Suprapubic skin (tissue), 4 donors: ENCODE data around the gene ABHD12B. TPM values are rescaled to one million over a fixed set of nuclear protein-coding genes. Genes with fewer than 3 reads are reported as not detected.

ENCODE experiments used
- DNase-seq, 2 donors: peaks; one replicate each; pipeline ENCODE4 v3.0.0-alpha.2; 2019; ENCODE audit warnings: low spot score in 2 of 2
- H3K27ac ChIP-seq: fragments of 200-600 bp; sonication (generic); one replicate; pipeline ENCODE4 v1.5.1; 2019
- H3K27me3 ChIP-seq: fragments of 200-600 bp; sonication (generic); one replicate; pipeline ENCODE4 v1.5.1; 2019
- H3K36me3 ChIP-seq: fragments of 200-600 bp; sonication (generic); one replicate; pipeline ENCODE4 v1.5.1; 2019
- H3K4me1 ChIP-seq: fragments of 200-600 bp; sonication (generic); one replicate; pipeline ENCODE4 v1.5.1; 2019
- H3K4me3 ChIP-seq: fragments of 200-600 bp; sonication (generic); one replicate; pipeline ENCODE4 v1.5.1; 2019; ENCODE audit warnings: mild to moderate bottlenecking
- H3K9me3 ChIP-seq: fragments of 200-600 bp; sonication (generic); one replicate; pipeline ENCODE4 v1.5.1; 2019
- CTCF ChIP-seq, 2 donors: fragments of 200-600 bp in 1 of 2; fragments of 450-650 bp in 1 of 2; sonication (generic) in 1 of 2; IDR thresholded peaks; one replicate each; pipeline ENCODE4 v1.5.1; 2016 to 2019; ENCODE audit warnings: antibody characterized with exemption in 2 of 2, mild to moderate bottlenecking in 1 of 2, moderate library complexity in 1 of 2
- EP300 ChIP-seq: sonication (generic); formaldehyde crosslinking; IDR thresholded peaks from one replicate; pipeline ENCODE4 v1.6.1; 2017; ENCODE audit warnings: antibody characterized with exemption
- POLR2A ChIP-seq, 2 donors: fragments of 450-650 bp; IDR thresholded peaks; one replicate each; pipeline ENCODE4 v1.6.1; 2017; ENCODE audit warnings: antibody characterized with exemption in 2 of 2, mild to moderate bottlenecking in 2 of 2, moderate library complexity in 2 of 2
- POLR2AphosphoS5 ChIP-seq, 3 donors: sonication (generic); formaldehyde crosslinking; IDR thresholded peaks; one replicate each; pipeline ENCODE4 v1.6.1; 2017; ENCODE audit warnings: antibody characterized with exemption in 3 of 3
- WGBS: methylation state at CpG from one replicate; pipeline ENCODE4 v1.1.5; 2018; 5-methylcytosine and 5-hydroxymethylcytosine counted together
- total RNA-seq, 4 donors: library from RNA; depleted of rRNA; stranded (reverse); fragments of >200 nt; gene quantifications; one replicate each; pipeline ENCODE4 v1.1.0, GENCODE V29; 2016

The ABHD12B gene
- total RNA-seq, 4 donors from 2014 or later: 9.1 to 32.0 (median 25.2) TPM

GRCh38 chr14:50830932-50831725 lies 40.7 kb upstream of the ABHD12B start, which contains the start of gene NIN:
NIN (minus strand) TSS chr14:50831162; CDS start chr14:50822056, 9,106 bp downstream.
- WGBS: under 1% methylated on average over 38 of the region's 97 CpGs
- H3K4me3 ChIP-seq: peak within 1 kb of the TSS; percentile 73
- peak; percentile 80 to 88 for DNase-seq
- H3K36me3 ChIP-seq: no peaks in the 10 kb centered on the region
- no peaks in the 10 kb centered on the region for H3K27me3 ChIP-seq
- TF ChIP-seq CTCF (IDR thresholded peaks at IDR 0.05) (no peak), POLR2A (IDR thresholded peaks at IDR 0.05) (peak in 1 of 2 donors; percentile 59), EP300 (no peak)
- H3K4me1 ChIP-seq: peaks cover 23% of the 10 kb centered on the region
- H3K27ac ChIP-seq: peak within 1 kb of the TSS; percentile 90
- H3K9me3 ChIP-seq: no peaks in the 10 kb centered on the region

- DNase-seq: no peak
- H3K9me3 ChIP-seq: no peaks in the 10 kb centered on the region
- H3K4me1 ChIP-seq: peaks cover 23% of the 10 kb centered on the region
- H3K27ac ChIP-seq: no peak overlapping the region
- H3K4me3 ChIP-seq: peak overlapping the region; percentile 73
- no peaks in the 10 kb centered on the region for H3K27me3 ChIP-seq
- TF ChIP-seq POLR2A (IDR thresholded peaks at IDR 0.05) (no peak), EP300 (no peak), CTCF (IDR thresholded peaks at IDR 0.05) (no peak), POLR2AphosphoS5 (IDR thresholded peaks at IDR 0.05) (no peak)
- H3K36me3 ChIP-seq: no peaks in the 10 kb centered on the region
- 7% methylated on average over 10 of the region's 10 CpGs for WGBS
These were observed 40.1 kb upstream of the ABHD12B start for GRCh38 chr14:50831726-50832168.

- no peak for DNase-seq
- TF ChIP-seq POLR2A (IDR thresholded peaks at IDR 0.05) (no peak), CTCF (IDR thresholded peaks at IDR 0.05) (no peak), EP300 (no peak), POLR2AphosphoS5 (IDR thresholded peaks at IDR 0.05) (no peak)
- peaks cover 23% of the 10 kb centered on the region for H3K4me1 ChIP-seq
- H3K4me3 ChIP-seq: no peak overlapping the region
- H3K27ac ChIP-seq: no peak overlapping the region
- H3K27me3 ChIP-seq: no peaks in the 10 kb centered on the region
- no peaks in the 10 kb centered on the region for H3K36me3 ChIP-seq
- no peaks in the 10 kb centered on the region for H3K9me3 ChIP-seq
- WGBS: 86% methylated on average over 6 of the region's 6 CpGs
These were observed 38.8 kb upstream of the ABHD12B start for GRCh38 chr14:50832935-50833630.

- Histone ChIP-seq H3K36me3 (no peaks in the 10 kb centered on the region), H3K27ac (no peak overlapping the region), H3K27me3 (no peaks in the 10 kb centered on the region), H3K4me3 (no peak overlapping the region), H3K9me3 (no peaks in the 10 kb centered on the region), H3K4me1 (peaks cover 9% of the 10 kb centered on the region)
- WGBS: 80% methylated on average over 5 of the region's 5 CpGs
- DNase-seq: no peak
- TF ChIP-seq POLR2AphosphoS5 (IDR thresholded peaks at IDR 0.05) (no peak), CTCF (IDR thresholded peaks at IDR 0.05) (no peak), POLR2A (IDR thresholded peaks at IDR 0.05) (no peak), EP300 (no peak)
These were observed 37.0 kb upstream of the ABHD12B start for GRCh38 chr14:50834802-50835276.

- DNase-seq: no peak
- no peaks in the 10 kb centered on the region for H3K27me3 ChIP-seq
- H3K4me1 ChIP-seq: peaks cover 6% of the 10 kb centered on the region
- WGBS: 17% methylated on average over 2 of the region's 2 CpGs
- no peaks in the 10 kb centered on the region for H3K9me3 ChIP-seq
- H3K4me3 ChIP-seq: no peak overlapping the region
- H3K36me3 ChIP-seq: no peaks in the 10 kb centered on the region
- H3K27ac ChIP-seq: no peak overlapping the region
- no peak for TF ChIP-seq POLR2AphosphoS5 (IDR thresholded peaks at IDR 0.05)
- TF ChIP-seq CTCF (IDR thresholded peaks at IDR 0.05): no peak
- no peak for TF ChIP-seq EP300
- no peak for TF ChIP-seq POLR2A (IDR thresholded peaks at IDR 0.05)
These were observed 36.6 kb upstream of the ABHD12B start for GRCh38 chr14:50835280-50835679.
